ENCODE measurements around the gene VWC2. TPM values are rescaled to one million over a fixed set of nuclear protein-coding genes. Genes with fewer than 3 reads are reported as not detected.

VWC2 gene
- total and polyA plus RNA-seq, 2 of the 4 experiments (the other 2 are of a cell fraction), result not detected

- intact Hi-C loops (cut with micrococcal nuclease), result no loop called here
- Histone ChIP-seq H3K4me1 (ENCODE audit: control insufficient read depth, insufficient read depth, low read length) (no peaks in the 10 kb centered on the region), H3K79me1 (ENCODE audit: low read depth in 1 of 2, low read length in 2 of 2) (no peaks in the 10 kb centered on the region), H3K27me3 (ENCODE audit: control insufficient read depth, insufficient read depth, low read length) (no peaks in the 10 kb centered on the region), H3K9me3 (ENCODE audit: control insufficient read depth, insufficient read depth, low read length) (peaks cover 8% of the 10 kb centered on the region), H4K20me1 (ENCODE audit: insufficient read depth, low read length) (no peaks in the 10 kb centered on the region), H3K14ac (replicated peaks; ENCODE audit: low read depth, low read length) (no peak overlapping the region), H2AFZ (replicated peaks; ENCODE audit: low read length, poor library complexity) (no peak overlapping the region), H3K9me1 (ENCODE audit: insufficient read depth, low read length) (no peaks in the 10 kb centered on the region), H3K4me3 (ENCODE audit: insufficient read depth, low read depth, low read length) (no peak overlapping the region), H2BK15ac (ENCODE audit: low read depth, low read length) (no peak overlapping the region), H4K5ac (ENCODE audit: low read depth, low read length) (no peak overlapping the region), H3K18ac (ENCODE audit: low read depth, low read length) (no peak overlapping the region), H3K9ac (ENCODE audit: low read depth, low read length) (no peak overlapping the region), H4K8ac (ENCODE audit: low read depth in 2 of 2, low read length in 2 of 2) (no peak overlapping the region), H2AK5ac (ENCODE audit: low read depth, low read length) (no peak overlapping the region), H3K56ac (ENCODE audit: extremely low read depth, insufficient read depth, low read length) (no peak overlapping the region), H4K91ac (ENCODE audit: insufficient read depth, low read depth, low read length) (no peak overlapping the region), H3K27ac (ENCODE audit: insufficient read depth, low read length) (no peak overlapping the region), H2BK5ac (ENCODE audit: low read depth, low read length, poor library complexity, severe bottlenecking) (no peak overlapping the region), H2AK9ac (replicated peaks; ENCODE audit: low read depth, low read length, poor library complexity) (no peak overlapping the region), H3K4me2 (ENCODE audit: low read depth, low read length) (no peak overlapping the region), H2BK20ac (ENCODE audit: low read depth, low read length) (no peak overlapping the region), H2BK120ac (ENCODE audit: low read depth, low read length) (no peak overlapping the region), H3K23ac (ENCODE audit: low read depth, low read length) (no peak overlapping the region), H3K4ac (ENCODE audit: low read depth, low read length) (no peak overlapping the region), H3K36me3 (ENCODE audit: control insufficient read depth, insufficient read depth, low read length) (no peaks in the 10 kb centered on the region)
- ATAC-seq (ENCODE audit: low read depth) (no peak), DNase-seq (no peak)
- CTCF ChIA-PET, result no interaction called here
- no TSS peak for BruUV-seq (replicated peaks)
- POLR2A ChIA-PET (ENCODE audit: unreplicated experiment), result no interaction called here
- in situ Hi-C loops (cut with MboI; ENCODE audit: low sequenced_read_pairs), result no loop called here
- dilution Hi-C loops (cut with HindIII; ENCODE audit: low sequenced_read_pairs, unreplicated experiment), result no loop called here
- 17% methylated on average over 2 of the region's 5 CpGs; no CpG with 5 or more reads in 1 of the 2 experiments for WGBS, 2 experiments (ENCODE audit: extremely low coverage in 2 of 2, insufficient read length in 1 of 2)
- TF ChIP-seq MXI1 (IDR thresholded peaks at IDR 0.05; ENCODE audit: borderline replicate concordance, low read depth, low read length) (no peak), MAZ (IDR thresholded peaks at IDR 0.05; ENCODE audit: borderline replicate concordance, low read depth, low read length) (no peak), RAD21 (IDR thresholded peaks at IDR 0.05; ENCODE audit: low read length) (no peak), RCOR1 (IDR thresholded peaks at IDR 0.05; ENCODE audit: insufficient replicate concordance, low read length) (no peak), RFX5 (IDR thresholded peaks at IDR 0.05; ENCODE audit: low read depth, low read length) (no peak), POLR2A (IDR thresholded peaks at IDR 0.05; ENCODE audit: low read depth, low read length) (no peak), USF2 (IDR thresholded peaks at IDR 0.05; ENCODE audit: low read depth, low read length) (no peak), CHD1 (IDR thresholded peaks at IDR 0.05; ENCODE audit: low read depth, low read length) (no peak), CTCF (conservative IDR thresholded peaks at IDR 0.05; ENCODE audit: low read depth, low read length) (no peak)
These were observed 49.4 kb downstream of the VWC2 start for GRCh38 chr7:49822856-49823255.

Data from IMR-90 (cell line).